ENCODE measurements around the gene SLC22A15.

DNA sequence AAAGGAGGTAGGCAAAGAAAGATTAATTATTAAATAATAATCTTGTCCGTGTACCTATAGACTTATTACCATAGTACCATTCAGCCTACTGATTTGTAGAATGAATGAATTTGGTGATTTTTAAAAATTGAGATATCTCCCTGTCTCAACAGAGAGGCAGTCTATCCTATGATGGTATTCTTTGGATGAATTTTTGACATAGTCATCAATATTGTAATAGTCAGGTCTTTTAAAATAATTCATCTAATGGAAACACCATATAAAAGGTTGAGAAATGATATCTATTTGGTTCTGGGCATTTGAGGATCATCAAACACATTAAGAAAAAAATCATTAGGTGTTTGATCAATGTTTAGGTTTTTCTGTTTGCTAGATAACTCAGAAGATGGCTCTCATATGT, 99.3 kb downstream of the SLC22A15 start:
- TF ChIP-seq NPAS2 (CRISPR knock-in tag; IDR thresholded peaks at IDR 0.05; ENCODE audit: borderline replicate concordance): no peak
- TF ChIP-seq, protein P1, sequence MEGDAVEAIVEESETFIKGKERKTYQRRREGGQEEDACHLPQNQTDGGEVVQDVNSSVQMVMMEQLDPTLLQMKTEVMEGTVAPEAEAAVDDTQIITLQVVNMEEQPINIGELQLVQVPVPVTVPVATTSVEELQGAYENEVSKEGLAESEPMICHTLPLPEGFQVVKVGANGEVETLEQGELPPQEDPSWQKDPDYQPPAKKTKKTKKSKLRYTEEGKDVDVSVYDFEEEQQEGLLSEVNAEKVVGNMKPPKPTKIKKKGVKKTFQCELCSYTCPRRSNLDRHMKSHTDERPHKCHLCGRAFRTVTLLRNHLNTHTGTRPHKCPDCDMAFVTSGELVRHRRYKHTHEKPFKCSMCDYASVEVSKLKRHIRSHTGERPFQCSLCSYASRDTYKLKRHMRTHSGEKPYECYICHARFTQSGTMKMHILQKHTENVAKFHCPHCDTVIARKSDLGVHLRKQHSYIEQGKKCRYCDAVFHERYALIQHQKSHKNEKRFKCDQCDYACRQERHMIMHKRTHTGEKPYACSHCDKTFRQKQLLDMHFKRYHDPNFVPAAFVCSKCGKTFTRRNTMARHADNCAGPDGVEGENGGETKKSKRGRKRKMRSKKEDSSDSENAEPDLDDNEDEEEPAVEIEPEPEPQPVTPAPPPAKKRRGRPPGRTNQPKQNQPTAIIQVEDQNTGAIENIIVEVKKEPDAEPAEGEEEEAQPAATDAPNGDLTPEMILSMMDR (IDR thresholded peaks at IDR 0.05): no peak
- no peak for TF ChIP-seq MYC (IDR thresholded peaks at IDR 0.05; ENCODE audit: borderline replicate concordance, low read length)
- no peak for TF ChIP-seq EP300 (IDR thresholded peaks at IDR 0.05)
- no peak for TF ChIP-seq ZC3H11A (IDR thresholded peaks at IDR 0.05)
- no peak for TF ChIP-seq RFX5 (IDR thresholded peaks at IDR 0.05)
- TF ChIP-seq, protein P2, sequence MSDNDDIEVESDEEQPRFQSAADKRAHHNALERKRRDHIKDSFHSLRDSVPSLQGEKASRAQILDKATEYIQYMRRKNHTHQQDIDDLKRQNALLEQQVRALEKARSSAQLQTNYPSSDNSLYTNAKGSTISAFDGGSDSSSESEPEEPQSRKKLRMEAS (IDR thresholded peaks at IDR 0.05): no peak
- TF ChIP-seq SMC3 (IDR thresholded peaks at IDR 0.05): no peak
- no peak for TF ChIP-seq POLR2A (IDR thresholded peaks at IDR 0.05; ENCODE audit: low read length)

All from A549 (cell line).